ENCODE results near the gene TRAPPC14. TPM values are rescaled to one million over a fixed set of nuclear protein-coding genes. Genes with fewer than 3 reads are reported as not detected.

Gene TRAPPC14
- total and polyA plus RNA-seq, 9 of the 15 experiments (the other 6 are each of a cell fraction or from before 2014, with no cell fraction given): 0.42 to 45.9 (median 18.2) TPM

DNA sequence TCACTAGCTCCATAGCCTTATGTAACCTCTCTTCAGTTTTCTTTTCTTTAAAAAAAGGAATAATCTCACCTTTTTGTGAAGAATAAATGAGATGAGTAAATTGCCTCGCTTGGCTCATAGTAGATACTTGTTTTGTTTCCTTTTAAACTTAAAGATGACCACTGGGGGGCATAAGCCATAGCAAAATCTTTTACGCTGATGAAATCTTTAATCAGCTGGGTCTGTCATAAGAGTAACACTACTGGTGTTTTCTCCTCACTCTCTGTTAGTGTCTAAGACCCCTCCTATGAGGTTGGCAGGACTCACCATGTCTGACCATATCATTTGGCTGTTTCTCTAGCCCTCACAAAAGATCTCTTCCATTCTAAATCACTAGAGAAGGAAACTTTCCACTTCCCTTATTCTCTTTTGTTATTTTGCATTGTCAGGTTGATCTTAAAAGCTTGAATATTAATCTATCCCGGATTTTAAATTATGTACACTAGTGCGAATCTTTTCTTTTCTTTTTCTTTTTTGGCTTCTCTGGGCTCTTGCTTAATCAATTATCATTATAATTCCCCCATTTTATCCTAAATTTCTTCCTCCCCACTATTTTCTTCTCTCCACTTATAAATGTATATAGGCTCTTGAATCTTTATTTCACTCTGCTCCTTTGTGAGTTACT is 31.7 kb upstream of the TRAPPC14 start (continued):
- TF ChIP-seq, protein P1, sequence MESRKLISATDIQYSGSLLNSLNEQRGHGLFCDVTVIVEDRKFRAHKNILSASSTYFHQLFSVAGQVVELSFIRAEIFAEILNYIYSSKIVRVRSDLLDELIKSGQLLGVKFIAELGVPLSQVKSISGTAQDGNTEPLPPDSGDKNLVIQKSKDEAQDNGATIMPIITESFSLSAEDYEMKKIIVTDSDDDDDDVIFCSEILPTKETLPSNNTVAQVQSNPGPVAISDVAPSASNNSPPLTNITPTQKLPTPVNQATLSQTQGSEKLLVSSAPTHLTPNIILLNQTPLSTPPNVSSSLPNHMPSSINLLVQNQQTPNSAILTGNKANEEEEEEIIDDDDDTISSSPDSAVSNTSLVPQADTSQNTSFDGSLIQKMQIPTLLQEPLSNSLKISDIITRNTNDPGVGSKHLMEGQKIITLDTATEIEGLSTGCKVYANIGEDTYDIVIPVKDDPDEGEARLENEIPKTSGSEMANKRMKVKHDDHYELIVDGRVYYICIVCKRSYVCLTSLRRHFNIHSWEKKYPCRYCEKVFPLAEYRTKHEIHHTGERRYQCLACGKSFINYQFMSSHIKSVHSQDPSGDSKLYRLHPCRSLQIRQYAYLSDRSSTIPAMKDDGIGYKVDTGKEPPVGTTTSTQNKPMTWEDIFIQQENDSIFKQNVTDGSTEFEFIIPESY (CRISPR knock-in tag; IDR thresholded peaks at IDR 0.05): no peak
- TF ChIP-seq SRSF3 (IDR thresholded peaks at IDR 0.05; ENCODE audit: insufficient read depth, low read length): no peak
- TF ChIP-seq, protein P2, sequence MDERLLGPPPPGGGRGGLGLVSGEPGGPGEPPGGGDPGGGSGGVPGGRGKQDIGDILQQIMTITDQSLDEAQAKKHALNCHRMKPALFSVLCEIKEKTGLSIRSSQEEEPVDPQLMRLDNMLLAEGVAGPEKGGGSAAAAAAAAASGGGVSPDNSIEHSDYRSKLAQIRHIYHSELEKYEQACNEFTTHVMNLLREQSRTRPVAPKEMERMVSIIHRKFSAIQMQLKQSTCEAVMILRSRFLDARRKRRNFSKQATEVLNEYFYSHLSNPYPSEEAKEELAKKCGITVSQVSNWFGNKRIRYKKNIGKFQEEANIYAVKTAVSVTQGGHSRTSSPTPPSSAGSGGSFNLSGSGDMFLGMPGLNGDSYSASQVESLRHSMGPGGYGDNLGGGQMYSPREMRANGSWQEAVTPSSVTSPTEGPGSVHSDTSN (CRISPR knock-in tag; IDR thresholded peaks at IDR 0.05; ENCODE audit: low read depth): no peak
- TF ChIP-seq, protein P2 (tag; conservative IDR thresholded peaks at IDR 0.05; ENCODE audit: low read depth): no peak
- TF ChIP-seq, protein P3, sequence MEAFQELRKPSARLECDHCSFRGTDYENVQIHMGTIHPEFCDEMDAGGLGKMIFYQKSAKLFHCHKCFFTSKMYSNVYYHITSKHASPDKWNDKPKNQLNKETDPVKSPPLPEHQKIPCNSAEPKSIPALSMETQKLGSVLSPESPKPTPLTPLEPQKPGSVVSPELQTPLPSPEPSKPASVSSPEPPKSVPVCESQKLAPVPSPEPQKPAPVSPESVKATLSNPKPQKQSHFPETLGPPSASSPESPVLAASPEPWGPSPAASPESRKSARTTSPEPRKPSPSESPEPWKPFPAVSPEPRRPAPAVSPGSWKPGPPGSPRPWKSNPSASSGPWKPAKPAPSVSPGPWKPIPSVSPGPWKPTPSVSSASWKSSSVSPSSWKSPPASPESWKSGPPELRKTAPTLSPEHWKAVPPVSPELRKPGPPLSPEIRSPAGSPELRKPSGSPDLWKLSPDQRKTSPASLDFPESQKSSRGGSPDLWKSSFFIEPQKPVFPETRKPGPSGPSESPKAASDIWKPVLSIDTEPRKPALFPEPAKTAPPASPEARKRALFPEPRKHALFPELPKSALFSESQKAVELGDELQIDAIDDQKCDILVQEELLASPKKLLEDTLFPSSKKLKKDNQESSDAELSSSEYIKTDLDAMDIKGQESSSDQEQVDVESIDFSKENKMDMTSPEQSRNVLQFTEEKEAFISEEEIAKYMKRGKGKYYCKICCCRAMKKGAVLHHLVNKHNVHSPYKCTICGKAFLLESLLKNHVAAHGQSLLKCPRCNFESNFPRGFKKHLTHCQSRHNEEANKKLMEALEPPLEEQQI (IDR thresholded peaks at IDR 0.05): no peak
- peak; percentile 76; the same call in 1 of the 2 replicates for TF ChIP-seq C11orf30 (IDR thresholded peaks at IDR 0.05; ENCODE audit: low read depth)
- TF ChIP-seq BRCA1 (IDR thresholded peaks at IDR 0.05): no peak
- no peak for TF ChIP-seq BRCA1 (CRISPR knock-in tag; IDR thresholded peaks at IDR 0.05)
- TF ChIP-seq PYGO2 (tag; IDR thresholded peaks at IDR 0.05): no peak
- TF ChIP-seq WHSC1 (IDR thresholded peaks at IDR 0.05; ENCODE audit: low read length): no peak
- TF ChIP-seq CEBPG (CRISPR knock-in tag; IDR thresholded peaks at IDR 0.05): peak; percentile 53; the same call in 1 of the 2 replicates
- TF ChIP-seq CEBPG (tag; conservative IDR thresholded peaks at IDR 0.05 in 1 of 2, IDR thresholded peaks at IDR 0.05 in 1 of 2): peak; percentile 75 to 85
- no peak for TF ChIP-seq RCOR1 (IDR thresholded peaks at IDR 0.05; ENCODE audit: borderline replicate concordance in 1 of 2, low read depth in 2 of 2, low read length in 2 of 2)
- no peak for TF ChIP-seq RBM39 (optimal IDR thresholded peaks at IDR 0.05; ENCODE audit: low read depth, low read length)
- no peak for TF ChIP-seq RFX1 (IDR thresholded peaks at IDR 0.05)
- TF ChIP-seq, protein P4, sequence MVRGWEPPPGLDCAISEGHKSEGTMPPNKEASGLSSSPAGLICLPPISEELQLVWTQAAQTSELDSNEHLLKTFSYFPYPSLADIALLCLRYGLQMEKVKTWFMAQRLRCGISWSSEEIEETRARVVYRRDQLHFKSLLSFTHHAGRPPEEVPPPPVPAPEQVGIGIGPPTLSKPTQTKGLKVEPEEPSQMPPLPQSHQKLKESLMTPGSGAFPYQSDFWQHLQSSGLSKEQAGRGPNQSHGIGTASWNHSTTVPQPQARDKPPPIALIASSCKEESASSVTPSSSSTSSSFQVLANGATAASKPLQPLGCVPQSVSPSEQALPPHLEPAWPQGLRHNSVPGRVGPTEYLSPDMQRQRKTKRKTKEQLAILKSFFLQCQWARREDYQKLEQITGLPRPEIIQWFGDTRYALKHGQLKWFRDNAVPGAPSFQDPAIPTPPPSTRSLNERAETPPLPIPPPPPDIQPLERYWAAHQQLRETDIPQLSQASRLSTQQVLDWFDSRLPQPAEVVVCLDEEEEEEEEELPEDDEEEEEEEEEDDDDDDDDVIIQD (CRISPR knock-in tag; IDR thresholded peaks at IDR 0.05): no peak
- TF ChIP-seq, protein P5, sequence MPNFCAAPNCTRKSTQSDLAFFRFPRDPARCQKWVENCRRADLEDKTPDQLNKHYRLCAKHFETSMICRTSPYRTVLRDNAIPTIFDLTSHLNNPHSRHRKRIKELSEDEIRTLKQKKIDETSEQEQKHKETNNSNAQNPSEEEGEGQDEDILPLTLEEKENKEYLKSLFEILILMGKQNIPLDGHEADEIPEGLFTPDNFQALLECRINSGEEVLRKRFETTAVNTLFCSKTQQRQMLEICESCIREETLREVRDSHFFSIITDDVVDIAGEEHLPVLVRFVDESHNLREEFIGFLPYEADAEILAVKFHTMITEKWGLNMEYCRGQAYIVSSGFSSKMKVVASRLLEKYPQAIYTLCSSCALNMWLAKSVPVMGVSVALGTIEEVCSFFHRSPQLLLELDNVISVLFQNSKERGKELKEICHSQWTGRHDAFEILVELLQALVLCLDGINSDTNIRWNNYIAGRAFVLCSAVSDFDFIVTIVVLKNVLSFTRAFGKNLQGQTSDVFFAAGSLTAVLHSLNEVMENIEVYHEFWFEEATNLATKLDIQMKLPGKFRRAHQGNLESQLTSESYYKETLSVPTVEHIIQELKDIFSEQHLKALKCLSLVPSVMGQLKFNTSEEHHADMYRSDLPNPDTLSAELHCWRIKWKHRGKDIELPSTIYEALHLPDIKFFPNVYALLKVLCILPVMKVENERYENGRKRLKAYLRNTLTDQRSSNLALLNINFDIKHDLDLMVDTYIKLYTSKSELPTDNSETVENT (CRISPR knock-in tag; IDR thresholded peaks at IDR 0.05): no peak
